IPS-NIHi7 (cell line): ENCODE results near the gene IQGAP3.
"Not testable (repeated sequence)": the region's sequence is repeated elsewhere in the genome, so short reads cannot be mapped to it uniquely, and the experiment has no call there.

Source experiments
- DNase-seq: peaks from one replicate; pipeline ENCODE4 v3.0.0; 2012; ENCODE audit warnings: mixed read lengths; ENCODE audit errors: extremely low spot score

IQGAP3 gene

GRCh38 chr1:156592910-156593660 lies 20.7 kb upstream of the IQGAP3 start:
- DNase-seq: no peak

- DNase-seq: no peak
These were observed 20.0 kb upstream of the IQGAP3 start for GRCh38 chr1:156592158-156592909.

GRCh38 chr1:156591432-156592157 lies 19.2 kb upstream of the IQGAP3 start, which contains the start of gene NAXE:
TSS of gene NAXE (plus strand) at chr1:156591776. CDS start at chr1:156591805, 29 bp downstream.
- peak; percentile 92 for DNase-seq

- DNase-seq: no peak
These were observed 18.7 kb upstream of the IQGAP3 start for GRCh38 chr1:156591181-156591431.

GRCh38 chr1:156590326-156591180 lies 18.2 kb upstream of the IQGAP3 start:
- DNase-seq: no peak

- DNase-seq: no peak
These were observed 17.2 kb upstream of the IQGAP3 start for GRCh38 chr1:156589546-156589945.

- not testable (repeated sequence) for DNase-seq
These were observed 15.6 kb upstream of the IQGAP3 start for GRCh38 chr1:156587927-156588326.

- no peak for DNase-seq
These were observed 14.6 kb upstream of the IQGAP3 start for GRCh38 chr1:156586892-156587477.

- no peak for DNase-seq
These were observed 14.0 kb upstream of the IQGAP3 start for GRCh38 chr1:156586323-156586722.

GRCh38 chr1:156584813-156585212 lies 12.4 kb upstream of the IQGAP3 start:
- DNase-seq: peak; percentile 81

- peak; percentile 88 for DNase-seq
These were observed 11.7 kb upstream of the IQGAP3 start for GRCh38 chr1:156583821-156584622.

GRCh38 chr1:156582388-156583017 lies 10.1 kb upstream of the IQGAP3 start:
- no peak for DNase-seq

- no peak for DNase-seq
These were observed 9.5 kb upstream of the IQGAP3 start for GRCh38 chr1:156581661-156582387.

- DNase-seq: no peak
These were observed 7.1 kb upstream of the IQGAP3 start, which contains the start of gene TTC24 for GRCh38 chr1:156579472-156579871. TSS of gene TTC24 (plus strand) at chr1:156579723. CDS start at chr1:156581365, 1,642 bp downstream.

- DNase-seq: no peak
These were observed 5.7 kb upstream of the IQGAP3 start for GRCh38 chr1:156578055-156578454.

GRCh38 chr1:156577550-156577949 lies 5.2 kb upstream of the IQGAP3 start:
- no peak for DNase-seq

GRCh38 chr1:156574039-156574633 lies 1.8 kb upstream of the IQGAP3 start:
- no peak for DNase-seq

GRCh38 chr1:156572663-156573018 lies 276 bp upstream of the IQGAP3 start:
- no peak for DNase-seq
